Endodermal cell (in vitro differentiated cells): Measurements from ENCODE around the gene HHIP. TPM values are rescaled to one million over a fixed set of nuclear protein-coding genes. Genes with fewer than 3 reads are reported as not detected.

Experiments
- DNase-seq: peaks from one replicate; pipeline ENCODE4 v3.0.0-alpha.2; 2017
- H3K27ac ChIP-seq: 2 replicates; pipeline ENCODE4 v1.5.1; 2013; ENCODE audit warnings: mild to moderate bottlenecking, low read depth, low read length, moderate library complexity
- H3K27me3 ChIP-seq: 2 replicates; pipeline ENCODE4 v1.6.1; 2013; ENCODE audit warnings: mild to moderate bottlenecking, low read length, moderate library complexity; ENCODE audit not compliant: insufficient read depth, control insufficient read depth, poor library complexity, severe bottlenecking
- H3K36me3 ChIP-seq: 2 replicates; pipeline ENCODE4 v1.7.0; 2013; ENCODE audit warnings: mild to moderate bottlenecking, low read length, moderate library complexity; ENCODE audit not compliant: control insufficient read depth, insufficient read depth
- H3K4me1 ChIP-seq: one replicate; pipeline ENCODE4 v1.7.0; 2013; ENCODE audit warnings: low read length; ENCODE audit not compliant: control insufficient read depth, insufficient read depth
- H3K4me3 ChIP-seq: 2 replicates; pipeline ENCODE4 v1.5.1; 2013; ENCODE audit warnings: mild to moderate bottlenecking, low read length, moderate library complexity
- H3K9ac ChIP-seq: 2 replicates; pipeline ENCODE4 v1.6.1; 2013; ENCODE audit warnings: mild to moderate bottlenecking, low read length, moderate library complexity; ENCODE audit not compliant: poor library complexity, severe bottlenecking; ENCODE audit errors: extremely low read depth
- H3K9me3 ChIP-seq: 2 replicates; pipeline ENCODE4 v1.6.1; 2013; ENCODE audit warnings: mild to moderate bottlenecking, low read length, moderate library complexity; ENCODE audit not compliant: control insufficient read depth
- H3K27ac Mint-ChIP-seq: 2 replicates; pipeline ENCODE4 v1.8.0; 2020; ENCODE audit warnings: mixed read lengths
- H3K27me3 Mint-ChIP-seq: 2 replicates; pipeline ENCODE4 v1.8.0; 2021; ENCODE audit warnings: mild to moderate bottlenecking, mixed read lengths; ENCODE audit not compliant: insufficient read depth
- H3K36me3 Mint-ChIP-seq: 2 replicates; pipeline ENCODE4 v1.8.0; 2020; ENCODE audit warnings: low read depth, mixed read lengths
- H3K4me1 Mint-ChIP-seq: 2 replicates; pipeline ENCODE4 v1.8.0; 2020; ENCODE audit warnings: mixed read lengths
- H3K4me3 Mint-ChIP-seq: 2 replicates; pipeline ENCODE4 v1.8.0; 2020; ENCODE audit warnings: mild to moderate bottlenecking, moderate library complexity, mixed read lengths
- H3K9me3 Mint-ChIP-seq: 2 replicates; pipeline ENCODE4 v1.8.0; 2020; ENCODE audit warnings: mild to moderate bottlenecking, mixed read lengths
- CTCF ChIP-seq: fragments of 200-600 bp; sonication (generic); conservative IDR thresholded peaks from 2 replicates; pipeline ENCODE4 v1.5.0; 2021; ENCODE audit warnings: antibody characterized with exemption, mild to moderate bottlenecking
- WGBS, 2 experiments: methylation state at CpG; one replicate each; pipeline versions ENCODE4 v1.1.5 to v1.1.7; 2013; ENCODE audit warnings: missing lambda C conversion rate in 2 of 2, mixed read lengths in 1 of 2; ENCODE audit not compliant: insufficient coverage in 1 of 2, insufficient read length in 1 of 2; 5-methylcytosine and 5-hydroxymethylcytosine counted together
- total RNA-seq, 2 donors: library from RNA; stranded (reverse); fragmentation: NEBNext Ultra II Directional in 1 of 2; extraction: Animal tissue kit (Norgen Biotek cat#: 25700) in 1 of 2; gene quantifications; 2 replicates in 1 of 2; 3 replicates in 1 of 2; pipeline ENCODE4 v1.2.1, GENCODE V29; 2021

The HHIP gene
- total RNA-seq, 2 donors from 2014 or later = 1.8 to 3.4 TPM

- H3K9me3 ChIP-seq = no peaks in the 10 kb centered on the region
- peaks cover 10% of the 10 kb centered on the region for H3K4me1 ChIP-seq
- Mint-ChIP-seq H3K4me3 (no peak overlapping the region), H3K27ac (no peak overlapping the region), H3K9me3 (no peaks in the 10 kb centered on the region), H3K4me1 (peaks cover 33% of the 10 kb centered on the region), H3K36me3 (no peaks in the 10 kb centered on the region), H3K27me3 (no peaks in the 10 kb centered on the region)
- no peak overlapping the region for H3K27ac ChIP-seq
- WGBS, 2 experiments = 95 to 100% methylated on average over 2 to 4 of the region's 4 CpGs
- no peak for DNase-seq
- no peak overlapping the region for H3K4me3 ChIP-seq
- no peaks in the 10 kb centered on the region for H3K27me3 ChIP-seq
- no peak for TF ChIP-seq CTCF
- no peak overlapping the region for H3K9ac ChIP-seq
- no peaks in the 10 kb centered on the region for H3K36me3 ChIP-seq
These were observed 65.9 kb downstream of the HHIP start for GRCh38 chr4:144711700-144712456.

GRCh38 chr4:144712775-144713174 lies 66.8 kb downstream of the HHIP start:
- Mint-ChIP-seq H3K4me1 (peaks cover 33% of the 10 kb centered on the region), H3K4me3 (no peak overlapping the region), H3K36me3 (no peaks in the 10 kb centered on the region), H3K27ac (no peak overlapping the region), H3K9me3 (no peaks in the 10 kb centered on the region), H3K27me3 (no peaks in the 10 kb centered on the region)
- no peak for TF ChIP-seq CTCF
- 86% methylated on average over 3 of the region's 3 CpGs; no CpG with 5 or more reads in 1 of the 2 experiments for WGBS, 2 experiments
- no peaks in the 10 kb centered on the region for H3K36me3 ChIP-seq
- peaks cover 10% of the 10 kb centered on the region for H3K4me1 ChIP-seq
- no peaks in the 10 kb centered on the region for H3K27me3 ChIP-seq
- H3K4me3 ChIP-seq = no peak overlapping the region
- no peak overlapping the region for H3K27ac ChIP-seq
- no peaks in the 10 kb centered on the region for H3K9me3 ChIP-seq
- no peak for DNase-seq
- no peak overlapping the region for H3K9ac ChIP-seq

- Mint-ChIP-seq H3K4me3 (no peak overlapping the region), H3K9me3 (no peaks in the 10 kb centered on the region), H3K4me1 (peaks cover 25% of the 10 kb centered on the region), H3K27ac (no peak overlapping the region), H3K36me3 (no peaks in the 10 kb centered on the region), H3K27me3 (no peaks in the 10 kb centered on the region)
- Histone ChIP-seq H3K9me3 (no peaks in the 10 kb centered on the region), H3K27ac (no peak overlapping the region), H3K27me3 (no peaks in the 10 kb centered on the region), H3K9ac (no peak overlapping the region), H3K4me3 (no peak overlapping the region), H3K36me3 (no peaks in the 10 kb centered on the region), H3K4me1 (no peaks in the 10 kb centered on the region)
- no peak for DNase-seq
- 100% methylated on average over 3 of the region's 3 CpGs; no CpG with 5 or more reads in 1 of the 2 experiments for WGBS, 2 experiments
- TF ChIP-seq CTCF = no peak
These were observed 68.2 kb downstream of the HHIP start for GRCh38 chr4:144714166-144714565.
